ENCODE results near the gene ABCG1. TPM values are rescaled to one million over a fixed set of nuclear protein-coding genes. Genes with fewer than 3 reads are reported as not detected.

ABCG1 gene
- total and polyA plus RNA-seq, 2 of the 4 experiments (the other 2 are of a cell fraction) = 0.19 to 0.36 TPM

DNA sequence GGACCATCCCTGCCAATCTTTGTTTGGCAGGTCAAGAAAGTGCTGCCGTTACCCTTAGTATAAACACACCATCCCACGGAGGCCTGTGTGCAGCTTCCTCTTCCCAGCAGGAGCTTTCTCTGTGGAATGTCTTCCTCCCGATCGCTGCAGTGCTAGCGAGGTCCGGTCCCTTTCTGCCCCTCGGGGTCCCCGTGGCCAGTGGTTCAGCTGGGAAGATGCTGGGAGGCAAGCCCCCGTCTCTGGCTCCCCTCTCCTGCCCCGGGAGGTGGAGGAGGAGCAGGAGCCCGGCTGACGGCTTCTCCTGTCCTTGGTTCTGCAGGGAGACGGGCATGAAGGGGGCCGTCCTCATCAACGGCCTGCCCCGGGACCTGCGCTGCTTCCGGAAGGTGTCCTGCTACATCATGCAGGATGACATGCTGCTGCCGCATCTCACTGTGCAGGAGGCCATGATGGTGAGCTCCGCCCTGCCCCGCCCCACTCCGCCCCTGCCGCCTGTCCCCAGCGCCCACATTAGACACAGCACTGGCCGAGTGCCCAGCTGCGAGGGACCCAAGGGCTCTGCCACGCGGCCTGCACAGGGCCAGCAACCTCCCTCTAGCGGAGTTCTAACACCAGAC lies 54.2 kb downstream of the ABCG1 start:
- H2BK5ac ChIP-seq (ENCODE audit: low read depth, low read length, poor library complexity, severe bottlenecking) = no peak overlapping the region
- H2AFZ ChIP-seq (replicated peaks; ENCODE audit: low read length, poor library complexity) = no peak overlapping the region
- no peak overlapping the region for H4K8ac ChIP-seq (ENCODE audit: low read depth in 2 of 2, low read length in 2 of 2)
- no peak for TF ChIP-seq MAFK (IDR thresholded peaks at IDR 0.05; ENCODE audit: low read depth, low read length)
- no peak for TF ChIP-seq SMC3 (IDR thresholded peaks at IDR 0.05; ENCODE audit: low read depth, low read length)
- no peak for TF ChIP-seq NFE2L2 (IDR thresholded peaks at IDR 0.05; ENCODE audit: low read depth, low read length)
- no peak for TF ChIP-seq CHD1 (IDR thresholded peaks at IDR 0.05; ENCODE audit: low read depth, low read length)
- TF ChIP-seq RCOR1 (IDR thresholded peaks at IDR 0.05; ENCODE audit: insufficient replicate concordance, low read length) = no peak
- no peak for TF ChIP-seq RFX5 (IDR thresholded peaks at IDR 0.05; ENCODE audit: low read depth, low read length)
- no peak for TF ChIP-seq POLR2A (IDR thresholded peaks at IDR 0.05; ENCODE audit: low read depth, low read length)
- TF ChIP-seq, protein P1, sequence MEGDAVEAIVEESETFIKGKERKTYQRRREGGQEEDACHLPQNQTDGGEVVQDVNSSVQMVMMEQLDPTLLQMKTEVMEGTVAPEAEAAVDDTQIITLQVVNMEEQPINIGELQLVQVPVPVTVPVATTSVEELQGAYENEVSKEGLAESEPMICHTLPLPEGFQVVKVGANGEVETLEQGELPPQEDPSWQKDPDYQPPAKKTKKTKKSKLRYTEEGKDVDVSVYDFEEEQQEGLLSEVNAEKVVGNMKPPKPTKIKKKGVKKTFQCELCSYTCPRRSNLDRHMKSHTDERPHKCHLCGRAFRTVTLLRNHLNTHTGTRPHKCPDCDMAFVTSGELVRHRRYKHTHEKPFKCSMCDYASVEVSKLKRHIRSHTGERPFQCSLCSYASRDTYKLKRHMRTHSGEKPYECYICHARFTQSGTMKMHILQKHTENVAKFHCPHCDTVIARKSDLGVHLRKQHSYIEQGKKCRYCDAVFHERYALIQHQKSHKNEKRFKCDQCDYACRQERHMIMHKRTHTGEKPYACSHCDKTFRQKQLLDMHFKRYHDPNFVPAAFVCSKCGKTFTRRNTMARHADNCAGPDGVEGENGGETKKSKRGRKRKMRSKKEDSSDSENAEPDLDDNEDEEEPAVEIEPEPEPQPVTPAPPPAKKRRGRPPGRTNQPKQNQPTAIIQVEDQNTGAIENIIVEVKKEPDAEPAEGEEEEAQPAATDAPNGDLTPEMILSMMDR (conservative IDR thresholded peaks at IDR 0.05; ENCODE audit: low read depth, low read length) = no peak
- TF ChIP-seq, protein P2, sequence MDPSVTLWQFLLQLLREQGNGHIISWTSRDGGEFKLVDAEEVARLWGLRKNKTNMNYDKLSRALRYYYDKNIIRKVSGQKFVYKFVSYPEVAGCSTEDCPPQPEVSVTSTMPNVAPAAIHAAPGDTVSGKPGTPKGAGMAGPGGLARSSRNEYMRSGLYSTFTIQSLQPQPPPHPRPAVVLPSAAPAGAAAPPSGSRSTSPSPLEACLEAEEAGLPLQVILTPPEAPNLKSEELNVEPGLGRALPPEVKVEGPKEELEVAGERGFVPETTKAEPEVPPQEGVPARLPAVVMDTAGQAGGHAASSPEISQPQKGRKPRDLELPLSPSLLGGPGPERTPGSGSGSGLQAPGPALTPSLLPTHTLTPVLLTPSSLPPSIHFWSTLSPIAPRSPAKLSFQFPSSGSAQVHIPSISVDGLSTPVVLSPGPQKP (IDR thresholded peaks at IDR 0.05; ENCODE audit: borderline replicate concordance, low read depth, low read length) = no peak
- TF ChIP-seq CEBPB (IDR thresholded peaks at IDR 0.05; ENCODE audit: low read depth, low read length) = no peak
- no peak for TF ChIP-seq MXI1 (IDR thresholded peaks at IDR 0.05; ENCODE audit: borderline replicate concordance, low read depth, low read length)
- TF ChIP-seq MAZ (IDR thresholded peaks at IDR 0.05; ENCODE audit: borderline replicate concordance, low read depth, low read length) = no peak
- no peak for TF ChIP-seq RAD21 (IDR thresholded peaks at IDR 0.05; ENCODE audit: low read length)
- no peak for TF ChIP-seq BHLHE40 (IDR thresholded peaks at IDR 0.05; ENCODE audit: low read depth, low read length)
- no peak for TF ChIP-seq FOS (IDR thresholded peaks at IDR 0.05; ENCODE audit: low read depth, low read length)
- no peak for TF ChIP-seq USF2 (IDR thresholded peaks at IDR 0.05; ENCODE audit: low read depth, low read length)
- no peaks in the 10 kb centered on the region; the same call in none of the 2 replicates for H3K27me3 ChIP-seq (ENCODE audit: control insufficient read depth, insufficient read depth, low read length)
- H3K56ac ChIP-seq (ENCODE audit: extremely low read depth, insufficient read depth, low read length) = no peak overlapping the region
- no peak overlapping the region for H3K27ac ChIP-seq (ENCODE audit: insufficient read depth, low read length)
- H3K9me3 ChIP-seq (ENCODE audit: control insufficient read depth, insufficient read depth, low read length) = no peaks in the 10 kb centered on the region
- H2AK9ac ChIP-seq (replicated peaks; ENCODE audit: low read depth, low read length, poor library complexity) = peak overlapping the region; percentile 28
- no peak overlapping the region for H3K23ac ChIP-seq (ENCODE audit: low read depth, low read length)
- dilution Hi-C loops (cut with HindIII; ENCODE audit: low sequenced_read_pairs, unreplicated experiment) (no loop called here), intact Hi-C loops (cut with micrococcal nuclease) (no loop called here), in situ Hi-C loops (cut with MboI; ENCODE audit: low sequenced_read_pairs) (no loop called here)
- no peaks in the 10 kb centered on the region for H3K79me1 ChIP-seq (ENCODE audit: low read depth in 1 of 2, low read length in 2 of 2)
- POLR2A ChIA-PET (ENCODE audit: unreplicated experiment) = no interaction called here
- peaks cover 8% of the 10 kb centered on the region; the same call in 1 of the 2 replicates for H3K4me1 ChIP-seq (ENCODE audit: control insufficient read depth, insufficient read depth, low read length)
- H4K91ac ChIP-seq (ENCODE audit: insufficient read depth, low read depth, low read length) = no peak overlapping the region
- H3K4ac ChIP-seq (ENCODE audit: low read depth, low read length) = no peak overlapping the region
- ATAC-seq (ENCODE audit: low read depth) = no peak
- H3K9ac ChIP-seq (ENCODE audit: low read depth, low read length) = no peak overlapping the region
- no peak overlapping the region for H3K4me2 ChIP-seq (ENCODE audit: low read depth, low read length)
- H2BK15ac ChIP-seq (ENCODE audit: low read depth, low read length) = no peak overlapping the region
- H3K36me3 ChIP-seq (ENCODE audit: control insufficient read depth, insufficient read depth, low read length) = peaks cover 14% of the 10 kb centered on the region; the same call in 1 of the 2 replicates
- no peak overlapping the region for H3K14ac ChIP-seq (replicated peaks; ENCODE audit: low read depth, low read length)
- H4K5ac ChIP-seq (ENCODE audit: low read depth, low read length) = no peak overlapping the region
- H3K18ac ChIP-seq (ENCODE audit: low read depth, low read length) = no peak overlapping the region
- BruUV-seq (replicated peaks) = no TSS peak
- 88% methylated on average over 11 of the region's 29 CpGs; no CpG with 5 or more reads in 1 of the 2 experiments for whole genome bisulfite sequencing, 2 experiments (ENCODE audit: extremely low coverage in 2 of 2, insufficient read length in 1 of 2)
- H4K20me1 ChIP-seq (ENCODE audit: insufficient read depth, low read length) = no peaks in the 10 kb centered on the region
- H3K9me1 ChIP-seq (ENCODE audit: insufficient read depth, low read length) = peaks cover 4% of the 10 kb centered on the region; the same call in 1 of the 2 replicates
- no peak overlapping the region for H3K4me3 ChIP-seq (ENCODE audit: insufficient read depth, low read depth, low read length)
- no peak overlapping the region for H2AK5ac ChIP-seq (ENCODE audit: low read depth, low read length)
- DNase-seq = no peak
- no peak overlapping the region for H2BK120ac ChIP-seq (ENCODE audit: low read depth, low read length)
- CTCF ChIA-PET = no interaction called here
- H2BK20ac ChIP-seq (ENCODE audit: low read depth, low read length) = no peak overlapping the region
